Activated naive CD4-positive, alpha-beta T cell (primary cell): Measurements from ENCODE around the gene SLFNL1.

Source experiments
- DNase-seq, 4 experiments: peaks; one replicate each; lab custom pipeline; 2025; lab: John Stamatoyannopoulos, UW

Gene SLFNL1

DNA sequence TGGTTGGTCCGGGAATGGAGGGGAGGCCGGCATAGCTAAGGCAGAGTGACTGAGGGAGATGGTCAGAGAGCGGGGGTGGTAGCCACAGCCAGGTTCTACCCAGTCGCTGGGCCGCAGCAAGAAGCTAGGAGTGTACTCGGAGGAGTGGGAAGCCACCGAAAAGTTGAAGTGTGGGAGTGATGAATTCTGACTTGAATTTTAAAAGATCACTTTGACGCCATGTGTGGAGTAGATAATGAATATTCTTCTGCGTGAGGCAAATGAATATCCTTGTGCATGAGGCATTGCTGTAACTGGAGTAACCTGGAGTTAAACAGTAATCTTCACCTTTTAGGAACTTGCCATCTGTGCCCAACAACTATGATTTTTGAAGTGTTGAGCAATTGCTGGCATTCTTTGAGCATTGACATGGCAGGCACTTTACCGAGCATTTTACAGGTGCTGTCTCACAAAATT lies 35.2 kb downstream of the SLFNL1 start:
- no peak for DNase-seq

DNA sequence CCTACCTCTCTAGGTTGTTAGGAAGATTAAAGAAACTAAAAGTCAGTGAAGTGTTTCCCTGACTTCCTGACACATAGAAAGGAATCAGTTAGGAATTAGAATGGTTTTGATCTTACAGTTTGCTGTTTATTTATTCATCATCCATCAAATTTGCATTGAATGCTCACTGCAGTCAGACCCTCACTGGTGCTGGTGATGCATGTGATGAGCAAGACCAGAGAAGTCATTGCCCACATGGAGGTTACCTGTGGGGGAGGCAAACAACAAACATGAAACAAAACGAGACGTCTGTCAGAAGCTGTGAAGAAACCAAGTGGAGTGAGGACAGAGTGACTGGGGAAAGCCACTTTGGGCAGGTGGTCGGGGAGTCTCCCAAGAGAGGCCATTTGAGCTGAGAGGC lies 35.6 kb downstream of the SLFNL1 start:
- DNase-seq: no peak

DNA sequence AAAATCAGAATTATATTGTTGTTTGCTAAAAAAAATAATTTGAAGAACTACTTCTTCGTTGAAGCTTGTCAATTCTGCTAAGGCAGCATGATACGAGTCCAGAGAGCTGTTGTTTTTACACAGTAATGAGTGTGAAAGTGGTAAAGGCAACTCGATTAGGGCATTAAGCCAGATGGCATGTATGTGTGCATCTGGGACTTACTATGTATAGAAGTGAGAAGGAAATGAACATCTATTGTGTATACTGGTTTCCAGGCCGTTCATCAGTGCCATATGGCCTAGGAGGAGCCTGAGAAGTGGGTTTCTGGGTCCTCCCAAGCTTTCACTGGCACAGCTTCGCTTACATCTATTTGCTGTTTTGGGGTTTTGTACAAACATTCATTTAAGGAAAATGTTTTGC lies 36.4 kb downstream of the SLFNL1 start:
- no peak for DNase-seq

DNA sequence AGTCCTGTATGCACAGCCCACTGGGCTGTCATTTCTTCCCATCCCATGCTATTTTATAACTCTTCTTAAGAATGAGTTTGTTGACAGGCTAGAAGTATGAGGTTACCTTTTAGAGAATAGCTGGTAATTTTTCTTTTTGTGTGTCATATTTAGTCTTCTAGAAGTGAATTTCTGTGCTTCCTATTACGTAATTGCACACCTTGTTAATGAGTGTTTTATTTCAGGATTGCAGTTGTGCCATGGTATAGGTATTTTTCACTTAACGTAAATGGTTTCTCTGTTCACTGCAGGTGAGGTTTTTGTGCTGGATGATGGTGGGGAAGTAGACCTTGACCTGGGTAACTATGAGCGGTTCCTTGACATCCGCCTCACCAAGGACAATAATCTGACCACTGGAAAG lies 37.0 kb downstream of the SLFNL1 start:
- no peak for DNase-seq

DNA sequence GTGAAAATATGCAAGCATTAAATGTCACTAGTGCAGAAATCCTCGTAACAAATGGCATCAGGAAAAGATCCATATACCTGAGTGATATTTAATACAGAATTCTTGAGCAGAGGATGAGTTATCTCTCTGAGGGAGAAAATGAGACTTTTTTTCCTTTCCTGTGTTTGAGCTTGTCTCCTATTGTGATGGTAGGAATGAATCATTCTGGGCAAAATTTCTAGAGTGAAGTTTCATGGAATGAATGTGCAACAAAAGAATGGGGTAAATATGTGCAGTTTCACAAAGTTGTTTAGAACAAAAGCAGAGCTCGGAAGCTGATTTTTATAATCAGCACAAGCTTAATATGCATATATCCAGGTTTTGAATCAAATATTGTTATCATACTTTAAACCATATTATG lies 37.5 kb downstream of the SLFNL1 start:
- DNase-seq: no peak

DNA sequence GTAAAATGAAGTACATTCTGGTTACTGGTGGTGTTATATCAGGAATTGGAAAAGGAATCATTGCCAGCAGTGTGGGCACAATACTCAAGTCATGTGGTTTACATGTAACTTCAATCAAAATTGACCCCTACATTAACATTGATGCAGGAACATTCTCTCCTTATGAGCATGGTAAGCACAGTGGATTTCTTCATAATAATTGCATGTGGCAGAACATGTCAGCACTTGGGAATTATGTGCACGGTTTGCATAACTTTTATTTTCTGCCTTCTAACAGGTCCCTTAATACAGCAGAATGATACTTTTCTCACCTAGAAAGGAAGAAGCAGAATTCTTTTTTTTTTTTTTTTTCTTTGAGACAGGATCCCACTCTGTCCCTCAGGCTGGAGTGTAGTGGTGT lies 38.2 kb downstream of the SLFNL1 start:
- DNase-seq: no peak

DNA sequence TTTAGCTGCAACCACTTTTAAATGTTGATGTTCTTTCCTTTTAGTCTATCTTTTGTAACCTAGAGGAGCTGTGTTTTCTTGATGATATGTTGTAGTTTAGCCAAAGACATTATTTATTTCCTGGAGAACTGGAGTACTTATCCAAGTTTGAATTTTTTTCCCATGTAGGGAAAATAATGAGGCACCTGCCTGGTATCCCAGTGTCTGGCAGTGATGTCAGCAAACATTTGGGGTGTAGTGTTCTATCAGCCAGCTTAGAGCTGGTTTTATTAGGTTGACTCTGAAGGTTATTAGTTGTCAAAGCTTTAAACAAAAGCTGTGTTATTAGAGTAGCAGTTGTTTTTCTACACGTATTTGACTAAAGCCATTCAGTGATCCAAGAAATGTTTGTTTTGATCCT lies 38.8 kb downstream of the SLFNL1 start:
- DNase-seq: no peak

DNA sequence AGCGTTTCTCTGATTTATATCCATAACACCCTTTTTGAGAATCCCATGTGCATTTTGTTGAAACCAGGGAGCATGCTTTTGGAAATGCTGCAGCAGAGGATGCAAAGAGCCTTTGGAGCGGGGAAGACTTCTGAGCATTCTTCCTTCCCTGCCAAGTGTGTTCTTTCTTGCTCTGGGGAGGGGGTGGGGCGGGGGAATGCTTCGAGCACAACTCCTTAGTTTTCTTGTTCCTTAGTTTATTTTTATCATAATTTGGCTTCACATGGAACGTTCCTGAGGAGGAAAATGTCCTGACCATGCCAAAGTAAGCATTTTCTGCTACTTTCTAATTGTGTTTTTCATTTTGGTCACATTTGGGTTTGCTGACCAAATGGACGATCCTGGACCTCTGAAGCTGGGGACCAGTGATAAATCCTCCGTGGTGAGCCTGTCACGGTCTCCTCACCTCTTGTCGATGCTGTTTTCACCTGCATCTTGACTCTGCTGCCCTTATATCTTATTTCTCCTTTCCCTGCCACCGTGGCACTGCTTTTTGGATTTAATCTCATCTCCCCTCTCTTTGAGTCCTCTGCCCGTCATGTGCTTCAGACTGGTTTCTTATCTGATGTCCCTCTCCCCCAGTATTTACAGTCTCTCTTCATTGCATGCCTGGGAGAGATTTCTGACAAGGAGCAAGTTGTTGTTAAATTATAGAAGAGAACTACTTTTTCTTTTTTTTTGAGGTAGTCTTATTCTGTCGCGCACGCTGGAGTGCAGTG lies 39.7 kb downstream of the SLFNL1 start:
- no peak for DNase-seq

DNA sequence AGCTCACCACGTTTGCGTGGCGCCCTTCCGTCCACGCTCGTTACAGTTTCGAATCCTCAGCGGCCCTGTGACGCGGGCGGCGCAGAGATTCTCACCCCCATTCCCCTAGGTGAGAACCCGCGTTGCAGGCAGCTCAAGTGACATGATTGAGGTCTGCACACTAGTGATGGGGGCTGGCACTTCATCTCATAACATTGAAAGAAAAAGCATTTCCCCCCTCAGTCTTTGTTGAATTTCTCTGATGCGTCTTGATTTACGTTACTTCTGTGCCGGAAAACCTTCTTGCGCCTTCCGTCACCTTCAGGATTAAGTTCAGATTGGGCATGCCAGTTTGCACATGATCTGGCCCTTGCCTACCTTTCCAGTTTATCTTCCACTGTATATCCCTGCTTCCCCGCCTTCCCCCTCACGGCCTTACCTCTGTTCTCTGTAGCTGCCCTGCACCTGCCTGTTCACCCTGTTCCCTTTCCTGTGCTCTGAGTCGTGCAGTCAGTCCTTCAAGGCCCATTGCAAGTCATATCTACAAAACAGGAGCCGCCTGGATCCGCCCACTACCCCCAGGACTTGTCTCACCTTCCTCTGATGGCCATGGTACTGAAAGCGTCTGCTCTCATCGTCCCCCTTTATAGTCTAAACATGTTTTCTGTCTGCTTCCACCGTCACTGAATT lies 40.9 kb downstream of the SLFNL1 start:
- DNase-seq: peak in 3 of 4 experiments; percentile 27 to 51 (median 44)

DNA sequence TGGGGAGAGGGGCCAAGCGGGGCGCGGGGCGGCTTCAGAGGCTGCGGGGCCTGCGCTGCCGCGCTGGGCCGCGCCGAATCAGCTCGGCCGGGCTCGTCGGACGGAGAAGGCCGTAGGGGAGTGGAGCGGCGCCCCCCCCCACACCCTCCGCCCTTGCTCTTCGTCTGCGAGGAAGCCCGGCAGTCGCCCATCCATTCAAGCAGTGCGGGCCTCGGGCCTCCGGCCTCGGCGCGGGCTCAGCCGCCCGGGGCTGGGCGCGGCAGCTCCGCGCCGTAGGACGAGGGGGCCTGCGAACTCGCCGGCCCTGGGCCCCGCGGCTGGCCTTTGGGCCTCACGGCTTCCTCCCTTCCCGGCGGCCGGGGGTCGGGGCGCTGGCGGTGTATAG lies 41.5 kb downstream of the SLFNL1 start:
- DNase-seq: peak in 1 of 4 experiments; percentile 44

DNA sequence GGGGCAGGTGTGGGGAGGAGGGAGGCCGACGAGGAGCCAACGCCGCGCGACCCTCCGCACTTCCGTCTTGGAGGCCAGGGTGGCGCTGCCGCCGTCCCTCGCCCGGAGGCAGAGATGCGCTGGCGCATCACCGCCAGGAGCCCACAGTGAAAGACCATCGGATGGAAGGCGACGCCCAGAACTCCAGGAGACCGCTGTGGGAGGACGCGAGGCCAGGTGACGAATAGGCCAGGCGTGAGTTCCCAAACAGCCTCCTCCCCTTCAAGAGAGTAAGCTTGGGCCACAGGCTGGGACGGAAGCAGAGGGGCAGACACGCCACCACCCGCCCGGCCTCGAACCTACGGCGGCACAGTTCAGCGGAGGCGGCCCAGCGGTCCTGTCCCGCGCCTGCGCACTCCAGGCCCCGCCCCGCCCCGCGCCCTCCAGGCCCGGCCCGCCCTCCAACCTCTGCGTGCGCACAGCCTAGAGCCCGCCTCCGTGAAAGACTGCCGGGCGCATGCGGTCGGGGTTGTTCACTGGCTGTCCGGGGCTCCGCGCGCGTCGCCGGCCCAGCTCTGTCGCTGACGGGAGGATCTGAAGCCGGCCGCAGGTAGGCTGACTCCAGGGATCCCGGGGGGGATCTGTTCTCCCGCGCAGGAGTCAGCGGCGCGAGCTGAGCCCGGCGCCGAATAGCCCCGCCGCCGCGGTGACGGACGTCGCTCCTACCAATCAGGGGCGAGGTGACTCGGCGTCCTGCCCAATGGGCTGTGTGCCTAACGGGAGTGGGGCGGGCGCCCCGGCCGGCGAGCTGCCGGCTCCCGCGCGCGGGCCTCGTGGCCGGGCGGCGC lies 42.1 kb downstream of the SLFNL1 start, which contains the start of gene CTPS1:
CTPS1 (plus strand) TSS at position 456 of the 827 bp plus-strand sequence. CDS start 3,595 bp downstream, outside the sequence.
- DNase-seq: peak; percentile 91 to 97 (median 94)

DNA sequence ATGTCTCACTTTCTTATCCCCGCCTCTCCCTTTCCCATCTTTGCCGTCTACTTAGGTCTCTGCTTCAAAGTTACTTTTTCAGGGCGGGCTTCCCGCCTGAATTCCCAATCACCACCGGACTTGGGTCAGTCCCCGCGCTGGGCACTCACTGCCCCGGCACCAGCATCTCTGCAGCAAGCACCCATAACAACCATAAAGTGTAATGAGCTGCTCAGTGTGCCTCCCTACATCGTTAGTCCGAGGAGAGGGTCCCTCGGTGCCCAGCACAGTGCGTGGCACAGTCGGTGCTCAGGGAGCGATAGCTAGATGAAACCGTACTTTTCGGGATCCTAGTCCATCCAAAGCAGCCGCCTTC lies 42.7 kb downstream of the SLFNL1 start:
- no peak for DNase-seq

DNA sequence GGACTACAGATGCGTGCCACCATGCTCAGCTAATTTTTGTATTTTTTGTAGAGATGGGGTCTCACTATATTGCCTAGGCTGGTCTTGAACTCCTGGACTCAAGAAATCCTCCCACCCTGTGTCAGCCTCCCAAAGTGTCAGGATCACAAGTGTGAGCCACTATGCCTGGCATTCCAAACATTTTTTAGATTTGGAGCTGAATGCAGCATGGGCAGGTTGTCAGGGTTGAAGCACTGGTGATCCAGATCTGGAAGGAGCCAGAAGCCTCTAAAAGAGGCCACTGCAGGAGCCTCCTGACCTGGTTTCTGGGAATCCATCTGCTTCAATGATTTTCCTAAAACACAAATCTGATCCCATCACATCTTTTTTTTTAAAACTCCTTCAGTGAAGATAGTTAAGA lies 43.8 kb downstream of the SLFNL1 start:
- DNase-seq: no peak

DNA sequence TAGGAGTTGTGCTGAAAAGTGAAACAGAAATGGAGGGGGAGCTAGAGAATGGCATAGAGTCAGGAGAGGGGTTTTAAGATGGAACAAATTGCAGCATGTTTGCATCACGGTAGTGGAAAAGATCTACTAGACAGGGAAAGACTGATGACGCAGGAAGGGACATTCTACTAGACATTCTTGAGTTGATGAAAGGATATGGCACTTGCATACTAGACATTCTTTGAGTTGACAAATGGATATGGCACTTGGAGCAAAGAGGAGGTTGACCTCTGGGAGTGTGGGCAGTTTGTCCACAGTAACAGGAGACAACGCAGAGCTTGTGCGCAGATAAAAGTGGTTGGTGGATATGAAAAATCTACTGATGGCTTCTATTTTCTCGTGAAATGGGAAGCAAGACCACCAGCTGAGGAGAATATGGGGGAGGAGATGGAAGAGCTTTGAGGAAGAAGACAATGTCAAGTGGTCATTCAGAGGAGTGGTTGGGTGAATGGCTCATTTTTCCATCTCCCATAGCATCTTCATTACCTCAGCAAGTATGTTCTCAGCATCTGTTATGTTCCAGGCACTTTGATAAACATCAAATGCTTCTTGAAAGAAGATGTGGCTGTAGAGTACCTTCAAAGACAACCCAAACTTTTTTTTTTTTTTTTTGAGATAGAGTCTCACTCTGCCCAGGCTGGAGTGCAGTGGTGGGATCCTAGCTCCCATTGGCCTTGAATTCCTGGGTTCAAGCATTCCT lies 44.4 kb downstream of the SLFNL1 start:
- DNase-seq: no peak

DNA sequence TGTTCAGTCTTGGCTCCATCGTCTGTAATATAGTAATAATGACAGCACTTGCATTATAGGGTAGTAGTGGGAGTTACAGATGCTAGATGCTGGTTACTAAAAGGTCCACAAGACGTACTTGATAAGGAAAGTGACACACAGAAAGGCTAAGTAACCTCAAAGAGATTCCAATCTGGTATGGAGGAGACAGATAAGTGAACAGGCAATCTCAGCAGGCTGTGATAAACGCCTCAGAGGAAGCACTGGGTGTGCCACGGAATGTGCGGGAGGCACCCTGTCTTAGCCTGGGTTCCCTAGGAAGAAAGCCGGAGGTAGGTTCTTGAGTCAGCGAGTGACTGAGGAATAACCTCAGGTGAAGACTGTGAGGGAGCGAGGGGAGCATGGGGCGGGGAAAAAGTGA lies 46.6 kb downstream of the SLFNL1 start:
- no peak for DNase-seq

DNA sequence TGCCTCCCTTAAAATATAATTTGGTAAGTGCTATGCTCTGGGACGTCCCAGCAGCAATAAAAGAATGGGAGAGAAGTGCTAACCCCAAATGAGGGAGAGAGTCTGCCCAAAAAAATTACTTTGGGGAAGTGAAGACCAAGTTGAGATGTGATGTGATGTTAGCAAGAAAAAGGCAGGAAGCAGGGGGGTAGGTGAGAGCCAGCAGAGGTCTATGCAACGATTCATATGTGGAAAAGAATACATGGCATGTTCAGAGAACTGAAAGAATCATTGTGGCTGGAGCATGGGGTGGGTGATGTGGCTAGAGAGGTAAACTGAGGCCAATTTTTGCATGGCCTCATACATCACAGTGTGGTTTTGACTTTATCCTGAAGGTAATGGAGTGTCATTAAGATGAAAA lies 47.6 kb downstream of the SLFNL1 start:
- no peak for DNase-seq

DNA sequence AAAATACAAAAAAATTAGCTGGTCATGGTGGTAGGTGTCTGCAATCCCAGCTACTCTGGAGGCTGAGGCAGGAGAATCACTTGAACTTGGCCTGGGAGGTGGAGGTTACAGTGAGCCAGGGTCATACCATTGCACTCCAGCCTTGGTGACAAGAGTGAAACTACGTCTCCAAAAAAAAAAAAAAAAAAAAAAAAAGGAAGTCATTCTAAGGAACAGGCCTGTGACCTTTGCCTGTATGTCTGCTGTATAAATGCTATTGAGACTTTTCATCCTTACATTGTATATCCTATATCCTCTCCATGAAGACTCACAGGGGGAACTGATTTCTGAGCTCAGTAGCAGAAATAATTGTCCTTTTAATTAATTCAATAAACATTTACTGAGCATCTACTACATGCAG lies 49.6 kb downstream of the SLFNL1 start:
- DNase-seq: no peak

DNA sequence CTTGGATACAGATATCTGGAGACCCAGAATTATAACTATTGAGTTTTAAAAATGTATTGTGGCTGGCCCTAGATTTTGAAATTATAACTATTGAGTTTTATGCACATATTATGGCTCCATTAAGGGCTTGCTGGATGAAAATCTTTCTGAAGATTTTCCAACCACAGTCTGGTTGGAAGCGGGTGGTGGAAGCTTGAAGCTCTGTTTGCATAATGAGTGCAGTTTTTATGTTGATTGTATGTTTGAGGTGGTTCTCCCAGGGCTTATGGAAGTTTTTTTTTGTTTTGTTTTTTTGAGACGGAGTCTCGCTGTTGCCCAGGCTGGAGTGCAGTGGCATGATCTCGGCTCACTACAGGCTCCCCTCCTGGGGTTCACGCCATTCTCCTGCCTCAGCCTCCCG lies 52.1 kb downstream of the SLFNL1 start:
- DNase-seq: no peak

DNA sequence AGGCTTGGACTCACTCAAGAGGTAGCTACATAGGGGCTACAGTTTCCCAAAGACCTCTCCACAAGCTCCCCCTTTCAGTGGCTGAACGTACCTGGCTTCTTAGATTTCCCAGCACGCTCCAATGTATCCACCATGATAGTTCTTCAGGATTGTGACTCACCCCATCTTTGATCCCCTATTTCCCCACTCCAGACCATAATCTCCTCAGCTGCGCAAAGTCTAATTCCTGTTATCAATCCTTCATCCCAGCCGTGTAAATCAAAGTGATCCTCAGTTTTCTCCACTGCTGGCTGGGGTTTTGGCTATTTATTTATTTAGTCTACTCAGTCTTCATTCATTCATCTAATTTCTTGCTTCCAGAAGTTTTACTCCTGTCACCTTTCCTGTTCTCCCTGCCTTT lies 55.1 kb downstream of the SLFNL1 start:
- DNase-seq: no peak
